GM19240 (cell line): ENCODE measurements around the gene MRPL52.
"Not testable (repeated sequence)": the region's sequence is repeated elsewhere in the genome, so short reads cannot be mapped to it uniquely, and the experiment has no call there.

Experiments used
- DNase-seq: peaks from one replicate; pipeline ENCODE4 v3.0.0; 2011; ENCODE audit warnings: low spot score; ENCODE audit not compliant: insufficient read length

MRPL52 gene

GRCh38 chr14:22808388-22809209 is 21.1 kb upstream of the MRPL52 start:
- DNase-seq: no peak

GRCh38 chr14:22811722-22812121 is 18.0 kb upstream of the MRPL52 start:
- no peak for DNase-seq

DNA sequence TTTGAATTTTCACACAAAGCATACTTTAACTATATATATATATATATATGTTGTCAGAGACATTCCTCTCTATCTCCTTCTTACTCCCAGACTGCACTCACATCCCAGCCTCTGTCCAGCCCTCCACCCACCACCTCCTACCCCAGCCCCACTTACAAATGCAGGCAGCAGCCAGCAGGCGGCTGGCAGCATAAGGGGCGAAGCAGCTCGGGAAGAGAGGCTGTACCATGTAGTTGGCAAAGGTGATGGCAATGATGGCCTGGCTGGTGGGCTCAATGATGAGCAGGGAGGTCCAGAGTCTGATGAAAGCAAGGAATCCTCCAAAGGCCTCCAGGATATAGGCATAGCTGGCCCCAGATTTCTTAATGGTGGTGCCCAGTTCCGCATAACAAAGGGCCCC is 16.9 kb upstream of the MRPL52 start:
- DNase-seq: no peak

DNA sequence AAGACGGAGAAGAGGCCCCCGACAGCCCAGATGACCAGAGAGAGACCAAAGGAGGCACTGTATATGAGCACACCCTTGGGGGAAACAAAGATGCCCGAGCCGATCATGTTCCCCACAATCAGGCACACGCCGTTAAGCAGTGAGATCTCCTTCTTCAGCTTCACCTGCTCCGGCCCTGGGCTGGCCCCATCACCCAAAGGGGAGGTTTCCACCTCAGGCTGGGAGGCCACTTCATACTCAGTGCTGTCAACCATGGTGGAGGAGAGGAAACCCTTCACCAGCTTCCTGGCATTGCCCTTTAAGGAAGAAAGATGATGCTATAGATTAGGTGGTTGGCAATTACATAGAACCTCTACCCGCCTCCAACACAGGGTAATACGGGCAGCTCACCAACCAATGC is 16.5 kb upstream of the MRPL52 start:
- no peak for DNase-seq

- DNase-seq: no peak
These were observed 15.3 kb upstream of the MRPL52 start for GRCh38 chr14:22814373-22814772.

DNA sequence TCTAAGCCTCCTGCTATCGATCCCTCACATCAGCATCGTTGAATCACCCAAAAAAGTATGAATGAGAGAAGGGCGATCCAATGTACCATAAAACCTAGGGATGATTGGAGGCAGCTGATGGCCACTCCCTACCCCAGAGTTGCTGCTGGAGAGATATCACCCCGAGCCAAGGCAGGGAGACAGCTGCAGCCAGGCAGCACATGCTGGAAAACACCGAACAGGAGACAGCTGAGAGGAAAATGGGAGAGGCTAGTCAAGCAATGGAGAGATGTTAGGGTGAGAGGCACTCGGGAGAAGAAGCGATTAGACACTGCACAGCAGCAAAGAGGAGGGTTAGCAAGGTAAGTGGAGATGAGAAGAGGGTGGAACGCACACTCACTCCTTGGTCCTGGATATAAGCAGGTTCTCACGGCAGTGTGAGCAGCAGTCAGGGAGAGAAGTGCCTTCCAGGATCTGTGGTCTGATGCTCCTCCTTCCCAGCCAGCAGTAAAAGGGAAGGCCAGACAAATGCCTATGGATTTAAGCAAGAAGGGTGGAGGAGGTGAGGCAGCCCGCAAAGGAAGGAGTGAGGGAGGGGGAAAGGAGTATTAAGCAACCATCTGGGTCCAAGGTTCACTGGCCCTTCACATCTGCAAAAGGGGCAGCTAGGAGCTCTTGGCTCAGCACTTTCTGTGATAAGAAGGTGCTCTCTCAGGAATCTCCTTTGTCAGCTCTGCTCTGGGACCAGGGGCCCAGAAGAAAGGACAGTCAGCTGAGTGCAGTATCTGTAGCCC is 14.6 kb upstream of the MRPL52 start, which contains the start of gene SLC7A7:
TSS of gene SLC7A7 (minus strand) at position 495 of the 773 bp plus-strand sequence. CDS start 2,037 bp downstream, outside the sequence.
- no peak for DNase-seq

- no peak for DNase-seq
These were observed 10.3 kb upstream of the MRPL52 start for GRCh38 chr14:22819151-22819988.

GRCh38 chr14:22820731-22821130 is 9.0 kb upstream of the MRPL52 start:
- no peak for DNase-seq

GRCh38 chr14:22821193-22822015 is 8.3 kb upstream of the MRPL52 start:
- no peak for DNase-seq

DNA sequence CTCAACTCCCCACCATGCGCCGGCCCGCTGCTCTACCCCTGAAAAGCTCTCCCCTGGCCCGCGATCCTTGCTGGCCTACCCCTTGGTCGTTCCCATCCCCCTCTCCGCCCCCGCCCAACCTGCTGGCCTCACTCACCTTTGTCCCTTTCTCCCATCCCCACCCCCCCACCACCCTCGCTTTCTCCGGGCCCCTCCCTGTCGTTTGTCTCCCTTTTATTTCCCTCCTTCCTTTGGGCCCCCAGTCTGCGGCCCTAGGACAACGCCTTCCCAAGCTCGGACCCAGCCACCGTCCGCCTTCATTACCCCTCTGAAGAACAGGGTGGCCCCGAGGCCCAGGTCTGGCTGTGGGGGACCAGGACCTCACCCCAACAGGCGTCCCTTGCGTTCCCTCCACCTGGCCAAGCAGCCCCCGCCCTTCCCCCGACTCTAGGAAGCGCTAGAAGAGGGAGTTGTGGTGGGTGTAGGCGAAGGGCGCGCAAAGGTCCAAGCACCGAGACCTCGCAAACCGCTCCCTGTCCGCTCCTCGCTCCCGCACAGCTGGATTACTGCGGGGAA is 7.6 kb upstream of the MRPL52 start:
- DNase-seq: no peak

DNA sequence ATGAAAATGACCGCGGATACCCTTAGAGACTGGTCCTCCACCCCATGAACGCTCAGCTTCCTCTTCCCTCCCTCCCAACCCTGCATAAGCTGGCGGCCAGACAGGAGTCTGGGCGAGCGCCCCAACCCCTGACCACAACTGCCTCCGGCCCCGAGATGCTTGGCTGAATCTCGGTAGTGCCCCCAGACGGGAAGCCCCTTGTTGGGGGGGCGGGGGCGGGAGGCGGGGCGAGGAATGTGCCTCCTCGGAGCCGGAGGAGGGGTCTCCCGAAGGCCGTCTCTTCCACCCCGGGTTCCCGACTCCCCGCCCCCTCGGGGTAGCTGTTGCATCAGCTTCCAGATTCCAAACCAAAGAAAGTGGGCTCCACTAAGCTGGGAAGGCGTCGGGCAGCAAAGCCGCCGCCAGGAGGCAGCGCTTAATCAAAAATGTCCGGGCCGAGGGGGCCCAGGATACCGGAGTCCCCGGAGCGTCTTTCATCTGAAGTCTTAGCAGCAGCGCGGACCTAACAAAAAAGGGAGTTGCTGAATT is 7.1 kb upstream of the MRPL52 start:
- DNase-seq: no peak

DNA sequence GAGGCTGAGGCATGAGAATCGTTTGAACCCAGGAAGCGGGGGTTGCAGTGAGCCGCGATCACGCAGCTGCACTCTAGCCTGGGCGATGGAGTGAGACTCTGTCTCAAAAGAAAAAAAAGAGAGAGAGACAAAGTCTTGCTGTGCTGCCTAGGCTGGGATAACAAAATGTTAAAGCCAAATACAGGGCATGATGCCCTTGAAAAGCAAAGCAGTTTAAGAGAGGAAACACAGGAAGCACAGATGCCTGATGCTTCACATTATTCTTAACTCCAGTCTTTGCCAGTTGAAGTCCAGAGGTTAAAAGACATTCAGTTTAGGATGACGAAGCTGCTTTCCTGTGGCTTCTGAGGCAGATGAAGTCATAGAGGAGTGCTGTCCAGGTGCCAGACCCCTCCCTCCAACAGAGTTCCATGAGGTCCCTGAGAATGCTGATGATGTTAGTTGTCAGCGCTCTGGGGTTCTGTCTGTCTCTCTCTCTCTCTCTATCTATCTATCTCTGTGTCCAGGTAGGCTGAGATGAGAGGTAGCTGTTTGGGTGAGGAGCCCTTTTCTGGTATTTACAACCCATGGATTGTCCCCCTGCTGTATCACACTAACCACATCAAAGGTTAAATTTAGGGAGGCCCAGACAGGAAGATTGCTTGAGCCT is 4.9 kb upstream of the MRPL52 start:
- DNase-seq: no peak

DNA sequence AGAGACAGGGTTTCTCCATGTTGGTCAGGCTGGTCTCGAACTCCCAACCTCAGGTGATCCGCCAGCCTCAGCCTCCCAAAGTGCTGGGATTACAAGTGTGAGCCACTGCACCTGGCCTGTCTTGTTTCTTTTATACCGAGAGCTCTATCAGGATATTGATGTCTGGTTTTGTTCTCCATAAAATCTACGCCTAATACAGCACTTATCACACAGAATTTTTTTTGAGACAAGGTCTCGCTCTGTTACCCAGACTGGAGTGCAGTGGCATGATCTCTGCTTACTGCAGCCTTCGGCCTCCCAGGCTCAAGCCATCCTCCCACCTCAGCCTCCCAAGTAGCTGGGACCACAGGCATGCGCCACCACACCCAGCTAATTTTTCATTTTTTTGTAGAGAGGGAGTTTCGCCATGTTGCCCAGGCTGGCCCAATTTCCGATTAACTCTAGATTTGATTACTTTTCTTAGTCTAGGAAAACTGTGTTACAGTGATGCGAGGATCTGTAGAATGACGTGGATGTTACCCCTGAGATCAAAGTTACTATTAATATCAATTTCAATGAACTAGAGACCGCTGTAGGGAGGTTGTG is 519 bp upstream of the MRPL52 start:
- DNase-seq: not testable (repeated sequence)

GRCh38 chr14:22830443-22831010 is 840 bp downstream of the MRPL52 start:
- DNase-seq: no peak

DNA sequence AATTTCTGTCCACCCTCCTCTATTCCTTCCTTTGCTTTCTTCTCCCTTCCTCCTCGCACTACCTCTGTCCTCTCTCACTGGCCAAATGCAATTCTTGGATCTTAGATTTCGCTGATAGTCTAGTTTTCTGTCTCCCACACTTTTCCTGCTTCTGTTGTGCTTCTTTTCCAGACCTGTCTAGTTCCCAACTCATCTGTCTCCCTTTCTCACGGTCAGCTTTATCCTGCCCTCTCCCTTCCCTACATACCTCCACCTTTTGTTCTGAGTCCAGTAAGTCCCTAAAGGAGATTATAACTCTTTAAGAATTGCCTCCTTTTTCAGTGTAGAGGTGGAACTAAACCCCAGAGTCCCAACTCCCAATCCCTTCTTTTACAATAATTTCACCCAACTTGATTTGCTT is 5.8 kb downstream of the MRPL52 start:
- DNase-seq: no peak

GRCh38 chr14:22836301-22837113 is 6.8 kb downstream of the MRPL52 start, which contains the start of gene MMP14:
Gene MMP14 (plus strand): TSS chr14:22836585. CDS start chr14:22836818, 233 bp downstream.
- no peak for DNase-seq

DNA sequence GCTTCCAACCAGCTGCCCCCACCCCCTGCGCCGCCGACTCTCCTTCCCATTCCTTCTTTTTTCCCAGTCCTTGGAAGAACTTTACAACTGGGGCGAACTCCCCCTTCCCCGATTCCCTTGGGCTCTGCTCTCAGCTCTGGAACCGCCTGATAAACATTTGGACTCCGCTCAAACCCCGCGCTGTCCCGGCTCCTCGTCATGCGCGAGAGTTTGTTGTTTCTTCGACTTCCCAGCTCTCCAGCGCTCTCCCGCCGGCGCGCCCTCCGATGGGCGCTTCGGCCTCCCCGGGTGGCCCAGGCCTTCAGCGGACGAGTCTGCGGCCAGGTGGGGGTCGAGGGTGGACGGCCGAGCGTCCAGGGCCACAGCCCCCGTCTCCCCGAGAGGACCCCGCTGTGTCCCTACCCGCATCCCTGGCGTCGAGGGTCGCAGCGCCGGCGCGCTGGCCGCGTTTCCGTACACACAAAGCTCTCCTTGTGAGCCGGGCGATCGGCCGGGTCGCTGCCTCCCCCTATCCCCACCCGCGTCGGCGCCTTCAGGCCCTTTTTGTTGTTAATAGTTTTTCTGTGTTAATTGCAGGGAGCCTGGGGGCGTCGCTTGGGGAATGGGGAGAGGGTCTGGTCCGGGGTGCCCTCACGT is 7.5 kb downstream of the MRPL52 start:
- no peak for DNase-seq
